Kidney (tissue), 14 donors: Measurements from ENCODE around the gene AKR7A3. TPM values are rescaled to one million over a fixed set of nuclear protein-coding genes. Genes with fewer than 3 reads are reported as not detected.
A peak's percentile ranks its signal among the peaks of the same experiment; 100 is the strongest.

Experiments used
- DNase-seq, 5 donors: peaks; one replicate each; pipeline ENCODE4 v3.0.0-alpha.2; 2013 to 2020
- FAIRE-seq: peaks from 2 replicates; lab custom pipeline; 2012; peaks lifted over from hg19 to GRCh38; lab: Jason Lieb, UNC
- H3K27ac ChIP-seq, 2 donors: one replicate each; pipeline ENCODE4 v1.7.0; 2013; ENCODE audit warnings: low read depth in 2 of 2, low read length in 2 of 2, inconsistent platforms in 1 of 2
- H3K27me3 ChIP-seq: one replicate; pipeline ENCODE4 v1.7.1; 2013; ENCODE audit warnings: low read length, inconsistent platforms; ENCODE audit not compliant: control insufficient read depth, insufficient read depth
- H3K36me3 ChIP-seq, 3 donors: one replicate each; pipeline versions ENCODE4 v1.7.0 to v1.7.1; 2013; ENCODE audit warnings: low read length in 3 of 3, control low read depth in 1 of 3, inconsistent platforms in 1 of 3; ENCODE audit not compliant: insufficient read depth in 3 of 3, control insufficient read depth in 2 of 3
- H3K4me1 ChIP-seq, 3 donors: one replicate each; pipeline versions ENCODE4 v1.7.0 to v1.7.1; 2013; ENCODE audit warnings: low read length in 3 of 3, inconsistent platforms in 1 of 3, low read depth in 1 of 3; ENCODE audit not compliant: control insufficient read depth in 2 of 3, insufficient read depth in 2 of 3
- H3K4me3 ChIP-seq, 3 donors: one replicate each; pipeline versions ENCODE4 v1.7.0 to v1.8.1; 2013; ENCODE audit warnings: low read length in 3 of 3, control low read depth in 1 of 3, inconsistent platforms in 1 of 3
- H3K9ac ChIP-seq, 3 donors: one replicate each; pipeline versions ENCODE4 v1.7.0 to v1.7.1; 2013; ENCODE audit warnings: low read length in 3 of 3, control low read depth in 1 of 3, inconsistent platforms in 1 of 3
- H3K9me3 ChIP-seq, 3 donors: one replicate each; pipeline versions ENCODE4 v1.7.0 to v1.7.1; 2013; ENCODE audit warnings: low read length in 3 of 3, control low read depth in 1 of 3, inconsistent platforms in 1 of 3; ENCODE audit not compliant: control insufficient read depth in 2 of 3, insufficient read depth in 1 of 3
- intact Hi-C: fragments of 100-400 bp; cut with DNase I; formaldehyde crosslinking; loops from one replicate; pipeline ENCODE4 v1.11.1; 2022
- polyA plus RNA-seq: library from polyadenylated mRNA; stranded (reverse); fragments of 350-450 nt; fragmentation: Illumina TruSeq; extraction: RNeasy Lipid Tissue Mini Kit (QIAGEN cat#74804); gene quantifications from one replicate; pipeline ENCODE4 v1.2.3, GENCODE V29; 2014; ENCODE audit warnings: low read depth, low replicate concordance; ENCODE audit not compliant: insufficient read depth
- total RNA-seq: library from RNA; stranded (reverse); fragmentation: NEBNext Ultra II Directional; extraction: Animal tissue kit (Norgen Biotek cat#: 25700); gene quantifications from one replicate; pipeline ENCODE4 v1.2.1, GENCODE V29; 2021
- TF ChIP-seq, protein P1 (sequence below): IDR thresholded peaks from 3 replicates; pipeline ENCODE4 v1.5.1; 2012; ENCODE audit warnings: mild to moderate bottlenecking, moderate library complexity, borderline replicate concordance; ENCODE audit not compliant: insufficient read depth; ENCODE audit errors: extremely low read depth
- donor health status: control.
- donor health status: control.
- donor health status: control.
- donor health status: control.
- donor health status: control.
- donor health status: DM: yes; HTN: yes; CAD: no.
- donor health status: Normal renal cell carcinoma (clear cell type).

AKR7A3 gene
- total and polyA plus RNA-seq, 2 donors from 2014 or later, result 6.2 to 108 TPM

DNA sequence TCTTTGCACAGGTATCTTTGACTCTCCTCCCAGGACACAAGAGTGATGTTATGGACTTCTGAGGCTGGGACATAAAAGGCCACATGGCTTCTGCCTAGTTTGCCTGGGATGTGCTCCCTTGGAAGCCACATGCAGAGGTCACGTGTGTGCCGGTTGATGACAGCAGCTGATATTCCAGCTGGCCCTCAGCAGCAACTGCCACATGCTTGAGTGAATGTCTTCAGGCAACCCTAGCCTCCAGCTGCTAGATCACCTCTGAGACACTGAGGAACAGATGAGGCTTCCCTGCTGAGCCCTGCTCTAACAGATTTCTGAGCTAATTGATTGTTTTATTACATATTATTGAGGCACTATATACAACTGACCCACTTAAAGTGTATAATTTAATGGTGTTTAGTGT is 11.6 kb upstream of the AKR7A3 start:
- Histone ChIP-seq H3K4me1 (no peaks in the 10 kb centered on the region), H3K4me3 (no peak overlapping the region), H3K36me3 (peaks cover 0 to 19% (median 13%) of the 10 kb centered on the region in 3 donors), H3K27me3 (no peaks in the 10 kb centered on the region), H3K9ac (no peak overlapping the region), H3K9me3 (peaks cover 0 to 1% (median under 1%) of the 10 kb centered on the region in 3 donors), H3K27ac (no peak overlapping the region)
- intact Hi-C loops, result no loop called here
- no peak for DNase-seq
- TF ChIP-seq, protein P1, sequence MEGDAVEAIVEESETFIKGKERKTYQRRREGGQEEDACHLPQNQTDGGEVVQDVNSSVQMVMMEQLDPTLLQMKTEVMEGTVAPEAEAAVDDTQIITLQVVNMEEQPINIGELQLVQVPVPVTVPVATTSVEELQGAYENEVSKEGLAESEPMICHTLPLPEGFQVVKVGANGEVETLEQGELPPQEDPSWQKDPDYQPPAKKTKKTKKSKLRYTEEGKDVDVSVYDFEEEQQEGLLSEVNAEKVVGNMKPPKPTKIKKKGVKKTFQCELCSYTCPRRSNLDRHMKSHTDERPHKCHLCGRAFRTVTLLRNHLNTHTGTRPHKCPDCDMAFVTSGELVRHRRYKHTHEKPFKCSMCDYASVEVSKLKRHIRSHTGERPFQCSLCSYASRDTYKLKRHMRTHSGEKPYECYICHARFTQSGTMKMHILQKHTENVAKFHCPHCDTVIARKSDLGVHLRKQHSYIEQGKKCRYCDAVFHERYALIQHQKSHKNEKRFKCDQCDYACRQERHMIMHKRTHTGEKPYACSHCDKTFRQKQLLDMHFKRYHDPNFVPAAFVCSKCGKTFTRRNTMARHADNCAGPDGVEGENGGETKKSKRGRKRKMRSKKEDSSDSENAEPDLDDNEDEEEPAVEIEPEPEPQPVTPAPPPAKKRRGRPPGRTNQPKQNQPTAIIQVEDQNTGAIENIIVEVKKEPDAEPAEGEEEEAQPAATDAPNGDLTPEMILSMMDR, result no peak
- FAIRE-seq, result no peak

- DNase-seq (no peak), FAIRE-seq (no peak)
- H3K4me3 ChIP-seq, result no peak overlapping the region
- H3K9me3 ChIP-seq, result peaks cover 0 to 10% (median 8%) of the 10 kb centered on the region in 3 donors
- TF ChIP-seq, protein P1, result no peak
- H3K9ac ChIP-seq, result no peak overlapping the region
- H3K4me1 ChIP-seq, result peaks cover 0 to 2% (median 0%) of the 10 kb centered on the region in 3 donors
- intact Hi-C loops, result no loop called here
- H3K27me3 ChIP-seq, result no peaks in the 10 kb centered on the region
- no peak overlapping the region for H3K27ac ChIP-seq
- H3K36me3 ChIP-seq, result peaks cover 0 to 4% (median 0%) of the 10 kb centered on the region in 3 donors
These were observed 6.1 kb upstream of the AKR7A3 start for GRCh38 chr1:19294638-19295037.

GRCh38 chr1:19289244-19289643 is 674 bp upstream of the AKR7A3 start:
- TF ChIP-seq, protein P1, result no peak
- Histone ChIP-seq H3K4me3 (peak overlapping the region in 2 of 3 donors; percentile 62 to 78), H3K27ac (peak overlapping the region; percentile 67 to 70), H3K4me1 (peaks cover 0 to 4% (median 3%) of the 10 kb centered on the region in 3 donors), H3K9ac (peak overlapping the region in 1 of 3 donors; percentile 56), H3K27me3 (no peaks in the 10 kb centered on the region), H3K36me3 (no peaks in the 10 kb centered on the region), H3K9me3 (peaks cover 0 to under 1% (median under 1%) of the 10 kb centered on the region in 3 donors)
- DNase-seq (no peak), FAIRE-seq (no peak)
- intact Hi-C loops, result no loop called here
